ENCODE results near the gene GNB1L.

The GNB1L gene

GRCh38 chr22:19863571-19863970 lies 8.9 kb upstream of the GNB1L start:
- DNase-seq (ENCODE audit: low read depth in 2 of 2) = no peak

GRCh38 chr22:19862619-19863246 lies 8.1 kb upstream of the GNB1L start:
- no peak for DNase-seq (ENCODE audit: low read depth in 2 of 2)

DNA sequence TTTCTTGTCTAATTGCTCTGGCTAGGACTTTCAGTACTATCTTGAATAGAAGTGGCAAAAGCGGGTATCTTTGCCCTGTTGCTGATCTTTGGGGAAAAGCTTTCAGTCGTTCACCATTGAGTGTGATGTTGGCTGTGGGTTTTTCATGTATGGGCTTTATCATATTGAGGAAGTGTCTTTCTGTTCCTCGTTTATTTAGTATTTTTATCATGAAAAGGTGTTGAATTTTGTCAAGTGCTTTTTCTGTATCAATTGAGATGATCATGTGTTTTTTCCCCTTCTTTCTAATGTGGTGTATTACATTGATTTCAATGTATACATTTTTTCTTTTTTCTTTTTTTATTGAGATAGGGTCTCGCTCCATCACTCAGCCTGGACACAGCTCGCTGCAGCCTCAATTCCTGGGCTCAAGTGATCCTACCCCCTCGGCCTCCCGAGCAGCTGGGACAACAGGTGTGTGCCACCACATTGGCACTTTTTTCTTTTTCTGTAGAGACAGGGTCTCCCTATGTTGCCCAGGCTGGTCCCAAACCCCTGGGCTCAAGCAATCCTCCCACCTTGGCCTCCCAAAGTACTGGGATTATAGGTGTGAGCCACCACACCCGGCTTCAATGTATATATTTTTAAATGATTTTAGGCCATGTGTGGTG lies 5.3 kb upstream of the GNB1L start:
- DNase-seq (ENCODE audit: low read depth in 2 of 2) = no peak

- DNase-seq (ENCODE audit: low read depth in 2 of 2) = no peak
Measured at GRCh38 chr22:19857382-19857781, 2.7 kb upstream of the GNB1L start.

DNA sequence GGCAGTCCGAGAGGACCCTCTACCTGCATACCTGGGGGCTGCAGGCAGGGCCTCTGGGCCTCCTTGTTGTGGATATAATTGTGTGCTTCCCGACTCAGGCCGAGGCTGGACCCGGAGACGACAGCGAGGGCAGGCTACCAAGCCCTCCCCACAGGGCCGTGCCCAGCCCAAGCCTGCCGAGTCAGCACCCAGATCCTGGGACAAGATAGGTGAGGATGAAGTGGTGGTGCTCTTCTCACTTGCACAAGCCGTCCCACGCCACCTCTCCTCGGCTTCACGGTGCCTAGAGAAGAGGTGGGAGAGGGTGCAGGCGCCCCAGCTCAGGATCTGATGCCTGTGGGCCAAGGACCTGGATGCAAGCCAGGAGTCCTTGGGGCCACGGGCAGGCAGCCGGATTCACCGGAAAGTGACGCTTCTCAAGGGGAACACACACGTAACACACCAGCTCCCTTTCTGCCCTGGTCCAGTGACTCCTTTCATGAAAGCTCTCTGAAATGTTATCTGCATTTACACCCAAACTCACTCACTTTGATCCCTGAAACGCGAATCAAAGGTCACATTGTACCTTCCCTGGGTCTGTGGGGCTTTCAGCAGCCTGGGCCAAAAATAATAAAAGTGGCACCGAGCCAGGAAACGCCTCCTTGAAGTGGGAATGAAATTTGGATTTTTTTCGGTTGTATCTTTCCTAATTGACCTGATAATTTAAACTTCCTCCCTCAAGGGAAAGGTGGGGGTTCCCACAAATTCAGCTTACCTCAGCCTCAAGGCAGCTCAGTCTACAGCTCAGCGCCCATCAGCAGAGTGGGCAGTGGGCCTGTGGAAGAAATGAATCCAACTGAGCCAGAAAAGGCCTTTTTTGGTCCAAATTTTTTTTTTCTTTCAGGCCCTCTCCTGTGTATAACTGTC lies 1.1 kb upstream of the GNB1L start:
- DNase-seq (ENCODE audit: low read depth in 2 of 2) = no peak

DNA sequence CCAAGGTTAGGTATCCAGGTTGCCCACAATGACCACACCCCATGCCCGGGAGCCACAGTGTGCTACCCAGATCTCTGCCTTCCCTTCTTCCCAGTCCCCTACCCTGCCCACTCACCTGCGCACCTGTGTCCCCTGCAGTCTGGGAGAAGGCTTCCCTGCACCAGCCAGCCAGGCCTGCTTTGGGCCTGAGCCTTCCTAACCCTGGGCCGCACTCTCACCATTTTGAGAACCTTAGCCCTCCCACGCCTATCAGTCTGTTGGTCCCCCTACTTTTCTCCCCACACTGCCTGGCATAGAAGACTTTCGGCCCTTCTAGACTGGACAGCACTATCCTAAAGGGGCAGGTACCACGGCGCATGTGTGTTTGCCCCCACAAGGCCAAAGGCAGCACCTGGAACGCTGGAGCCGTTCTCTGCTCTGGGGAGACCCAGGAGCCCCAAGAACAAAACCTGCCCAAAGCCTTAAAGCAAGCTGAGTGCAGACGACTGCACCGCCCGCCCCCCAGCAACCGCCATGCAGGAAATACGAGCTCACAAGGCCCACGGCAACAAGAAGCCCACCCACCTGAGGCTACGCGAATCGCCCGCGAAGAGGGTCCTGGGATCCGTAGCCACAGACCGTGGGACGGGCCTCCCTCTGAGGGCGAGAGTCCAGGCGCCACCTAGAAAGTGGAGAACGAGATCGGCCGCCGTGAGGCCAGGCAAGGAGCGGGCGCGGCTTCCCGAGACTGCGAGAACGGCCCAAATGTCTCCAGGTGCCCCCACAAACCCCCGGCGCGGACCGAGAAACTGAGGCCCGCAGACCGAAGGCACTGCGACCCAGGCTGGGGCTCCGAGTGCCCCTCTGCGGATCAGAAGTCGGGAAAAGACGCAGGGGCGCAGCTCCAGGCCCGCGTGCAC lies 546 bp downstream of the GNB1L start:
- no peak for DNase-seq (ENCODE audit: low read depth in 2 of 2)

DNA sequence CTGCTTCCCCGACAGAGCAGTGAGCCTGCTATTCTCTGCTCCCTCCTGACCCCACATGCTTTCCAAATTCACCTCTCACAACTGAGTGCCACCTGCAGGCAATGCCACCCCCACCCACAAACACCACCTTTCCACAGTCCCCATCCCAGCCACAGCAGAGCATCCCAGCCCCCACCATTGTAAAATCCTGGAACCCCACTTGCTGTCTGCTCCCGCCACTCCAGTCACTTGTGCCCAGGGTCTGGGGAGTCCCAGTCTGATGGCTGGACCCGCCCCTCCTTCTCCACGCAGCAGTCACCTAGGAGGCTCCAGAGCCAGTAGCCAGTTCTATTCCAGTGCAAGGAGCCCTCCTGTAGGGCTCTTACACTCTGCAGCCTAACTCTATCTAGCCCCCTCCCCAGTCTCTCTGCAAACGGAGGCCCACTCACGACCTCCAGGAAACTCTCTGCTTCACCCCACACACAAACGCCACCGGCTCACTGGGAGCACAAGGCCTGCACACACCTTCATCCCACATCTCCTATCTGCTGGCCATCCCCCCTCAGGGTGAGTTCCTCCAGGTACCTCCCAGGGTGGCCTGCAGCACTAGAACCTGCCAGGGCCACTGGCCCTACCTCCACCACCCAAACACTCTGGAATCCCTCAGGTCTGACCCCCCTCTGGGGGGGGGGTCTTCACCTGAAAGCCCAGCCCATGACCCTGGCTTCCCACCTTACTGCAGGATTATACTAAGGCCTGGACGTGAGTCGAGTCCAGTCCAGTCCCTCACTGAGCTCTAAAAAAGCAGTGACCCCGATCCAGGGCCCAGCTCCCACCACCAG lies 1.4 kb downstream of the GNB1L start:
- no peak for DNase-seq (ENCODE audit: low read depth in 2 of 2)

DNA sequence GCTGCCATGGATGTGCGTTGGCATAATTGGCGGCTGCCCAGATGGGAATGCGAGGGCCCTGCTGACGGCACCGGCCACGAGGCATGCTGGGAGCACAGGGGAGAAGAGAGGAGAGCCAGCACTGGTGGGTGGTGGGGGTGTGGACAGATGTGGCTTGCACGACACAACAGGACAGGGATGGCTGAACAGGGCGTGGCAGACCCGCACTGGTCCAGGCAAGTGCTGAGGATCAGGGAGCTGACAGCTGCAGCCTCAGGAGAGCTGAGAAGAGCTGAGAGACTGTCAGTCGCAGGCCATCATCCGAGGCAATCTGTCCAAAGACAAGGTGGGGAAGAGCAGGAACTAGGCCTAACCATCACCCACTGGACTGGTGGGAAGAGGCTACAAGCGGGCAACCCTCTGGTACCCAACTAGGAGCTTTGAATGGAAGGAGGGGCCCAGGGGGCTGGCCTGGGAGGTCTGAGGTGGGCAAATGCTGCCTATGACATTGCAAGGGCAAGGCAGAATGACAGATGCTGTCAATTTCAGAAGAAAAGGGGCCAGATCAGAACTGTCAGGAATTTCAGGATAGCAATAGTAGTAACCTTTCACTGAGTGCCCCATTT lies 2.4 kb downstream of the GNB1L start:
- DNase-seq (ENCODE audit: low read depth in 2 of 2) = no peak

- DNase-seq (ENCODE audit: low read depth in 2 of 2) = no peak
Measured at GRCh38 chr22:19851291-19852176, 3.1 kb downstream of the GNB1L start.

- DNase-seq (ENCODE audit: low read depth in 2 of 2) = no peak
Measured at GRCh38 chr22:19850763-19851109, 3.9 kb downstream of the GNB1L start.

DNA sequence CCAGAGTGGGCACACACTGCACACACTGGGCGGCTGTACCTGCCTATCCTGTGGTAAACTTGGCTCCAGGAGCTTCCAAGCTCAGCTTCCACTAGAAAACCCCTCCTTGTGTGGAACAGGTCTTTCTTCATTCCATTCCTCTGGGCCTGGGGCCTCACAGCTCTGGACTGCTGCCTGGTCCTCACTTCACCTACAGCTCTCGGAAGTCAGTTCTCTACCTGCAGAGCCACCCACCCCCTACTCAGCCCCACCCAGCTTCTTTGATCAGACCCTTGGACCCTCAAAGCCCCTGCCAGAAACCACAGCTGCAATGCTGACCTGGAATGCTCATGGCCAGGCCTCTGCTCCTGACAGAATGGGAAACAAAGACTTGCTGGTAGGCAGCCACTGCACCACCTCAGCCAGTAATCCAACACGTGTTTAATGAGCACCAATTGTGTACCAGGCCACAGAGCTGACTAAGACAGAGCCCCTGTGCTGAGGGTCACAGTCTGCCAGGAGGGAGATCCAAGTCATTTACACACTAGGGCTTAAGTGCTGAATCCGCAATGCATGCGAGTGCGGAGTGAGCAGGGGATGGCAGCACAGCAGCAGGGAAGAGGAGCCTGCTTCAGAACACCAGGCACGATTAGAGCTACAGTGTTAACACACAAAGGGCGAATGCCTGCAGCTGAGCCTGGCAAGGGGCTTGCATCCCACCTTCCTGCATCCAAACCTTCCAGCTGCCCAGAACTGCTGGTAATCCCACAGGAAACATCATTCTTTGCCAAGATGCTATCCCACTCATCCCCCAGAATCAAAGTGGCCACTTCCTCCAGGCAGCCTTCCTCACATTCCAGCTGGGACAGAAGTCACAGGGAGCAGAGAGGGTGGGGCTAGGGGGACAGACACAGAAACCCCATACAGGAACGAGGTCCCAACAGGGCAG lies 4.6 kb downstream of the GNB1L start:
- DNase-seq (ENCODE audit: low read depth in 2 of 2) = no peak

DNA sequence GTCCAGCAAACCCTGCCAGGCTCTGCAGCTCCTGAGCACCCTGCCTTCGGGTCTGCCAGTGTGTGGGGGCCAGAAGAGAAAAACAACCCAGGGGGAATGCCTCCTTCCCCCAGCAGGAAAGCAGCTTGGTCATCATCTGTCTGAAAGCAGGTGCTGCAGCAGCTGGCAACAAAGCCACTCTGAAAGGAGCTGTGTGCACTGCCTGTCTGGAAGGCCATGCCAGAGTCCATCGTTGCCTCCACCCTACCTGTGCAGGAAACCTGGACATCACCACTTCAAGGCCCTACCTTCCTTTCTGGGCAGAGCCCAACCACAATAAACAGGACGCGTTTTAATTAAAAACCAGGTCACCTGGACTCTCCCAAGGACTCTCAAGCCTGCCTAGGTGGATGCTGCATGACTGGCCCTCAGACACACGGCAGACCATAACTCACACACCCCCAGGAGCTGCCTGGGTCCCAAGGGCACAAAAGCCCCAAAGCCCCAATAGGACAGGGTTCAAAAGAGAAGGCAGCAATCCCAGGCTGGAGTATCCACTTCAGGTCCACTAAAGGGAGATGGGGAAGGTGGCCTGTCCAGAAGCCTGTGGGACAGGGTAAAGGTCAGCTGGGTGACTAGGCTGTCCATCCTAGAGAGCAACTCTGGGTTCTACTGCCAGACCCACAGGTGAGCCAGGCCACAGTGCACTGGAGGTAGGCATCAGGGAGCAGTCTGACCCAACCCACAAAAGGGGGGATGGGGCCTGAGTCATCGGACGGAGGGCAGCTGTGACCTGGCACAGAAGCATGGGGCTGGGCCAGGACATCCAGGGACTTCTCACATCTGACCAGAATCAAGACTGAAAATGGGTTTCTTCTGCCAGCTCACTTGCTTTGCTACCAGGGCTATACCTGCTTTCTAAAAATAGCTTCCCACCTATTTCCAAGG lies 6.1 kb downstream of the GNB1L start:
- DNase-seq (ENCODE audit: low read depth in 2 of 2) = no peak

- DNase-seq (ENCODE audit: low read depth in 2 of 2) = no peak
Measured at GRCh38 chr22:19847345-19847632, 7.4 kb downstream of the GNB1L start.

DNA sequence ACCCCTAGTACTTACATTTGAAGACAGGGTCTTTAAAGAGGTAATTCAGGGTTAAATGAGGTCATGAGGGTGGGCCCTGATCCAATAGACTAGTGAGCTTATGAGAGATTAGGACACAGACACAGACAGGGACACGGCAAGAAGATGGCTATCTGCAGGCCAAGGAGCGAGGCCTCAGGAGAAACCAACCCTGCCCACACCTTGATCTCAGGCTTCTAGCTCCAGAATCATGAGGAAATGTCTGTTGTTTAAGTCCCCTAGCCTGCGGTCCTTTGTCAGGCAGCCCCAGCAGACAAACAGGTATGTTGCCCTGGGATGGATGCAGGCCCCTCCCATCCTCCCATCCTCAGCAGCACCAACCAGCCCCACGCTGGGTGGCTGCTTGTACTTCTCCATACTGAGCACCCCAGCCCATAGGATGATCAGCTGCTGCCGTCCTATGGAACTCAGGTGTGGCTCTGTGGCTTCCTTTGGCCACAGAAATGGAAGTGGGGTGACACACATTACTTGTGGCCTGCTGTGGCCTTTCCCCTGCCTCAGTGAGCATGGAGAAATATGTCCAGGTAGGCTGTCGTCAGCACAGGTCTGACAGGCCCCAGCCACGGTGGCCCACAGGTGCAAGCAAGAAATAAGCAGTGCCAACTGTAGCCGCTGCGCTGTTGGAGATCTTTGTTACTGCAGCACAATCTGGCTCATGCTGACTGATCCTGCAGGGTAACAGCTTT lies 7.9 kb downstream of the GNB1L start:
- no peak for DNase-seq (ENCODE audit: low read depth in 2 of 2)

DNA sequence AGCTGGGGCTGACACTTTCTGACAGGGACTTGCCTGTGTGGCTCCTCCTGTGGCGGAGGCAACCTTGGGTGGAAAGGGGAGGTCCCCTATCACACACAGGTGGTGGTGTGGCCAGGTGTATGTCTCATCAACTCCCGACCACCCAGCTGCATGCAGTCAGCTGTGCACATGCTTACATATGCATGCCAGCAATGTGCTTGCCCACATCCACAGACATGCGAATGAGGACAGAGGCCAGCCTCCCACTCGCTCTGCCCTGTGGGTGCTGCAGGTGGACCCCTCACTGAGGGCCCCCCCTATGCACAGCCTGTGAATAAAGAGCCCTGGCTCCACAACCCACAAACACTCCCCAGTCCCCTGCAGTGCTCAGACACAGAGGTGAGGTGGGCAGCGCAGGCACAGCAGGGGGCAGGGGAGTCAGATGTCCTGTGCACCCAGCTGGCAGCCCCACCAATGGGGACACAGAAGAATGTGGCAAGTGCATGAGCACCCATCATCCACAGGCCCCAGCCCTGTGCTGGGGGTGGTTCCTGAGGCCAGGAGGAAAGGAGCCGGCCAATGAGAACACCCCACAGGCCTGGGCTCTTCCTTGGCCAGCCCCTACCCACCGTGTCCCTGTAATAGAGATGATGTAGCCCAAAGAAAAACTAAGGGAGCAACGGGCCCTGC lies 9.5 kb downstream of the GNB1L start:
- DNase-seq (ENCODE audit: low read depth in 2 of 2) = no peak

GRCh38 chr22:19844377-19845053 lies 10.2 kb downstream of the GNB1L start:
- no peak for DNase-seq (ENCODE audit: low read depth in 2 of 2)

Data from activated CD8-positive, alpha-beta memory T cell treated with anti-CD3 and anti-CD28 coated beads for 4 hours (primary cell).